K562 (cell line): ENCODE measurements around the gene GSK3B. TPM values are rescaled to one million over a fixed set of nuclear protein-coding genes. Genes with fewer than 3 reads are reported as not detected.

Experiments
- ATAC-seq: fragments of 200-7000 bp; cut with Tn5 transposase; 3 replicates; pipeline ENCODE4 v1.9.1; 2020; ENCODE audit warnings: moderate library complexity
- BruUV-seq: library from RNA; stranded (reverse); fragments of 400-500 nt; replicated peaks from 2 replicates; lab custom pipeline; 2021; lab: Mats Ljungman, UMichigan
- CTCF ChIA-PET: fragments of 300-600 bp; formaldehyde crosslinking; extraction: SDS; loops from one replicate; lab custom pipeline; 2021; ENCODE audit warnings: low intra/inter-chr PET ratio; lab: Yijun Ruan, JAX
- POLR2A ChIA-PET: fragments of 300-600, 350-650 bp; sonication (Branson Sonifier 250); formaldehyde crosslinking; extraction: SDS; loops from one replicate; lab custom pipeline; 2021; ENCODE audit warnings: antibody characterized with exemption, inconsistent platforms; lab: Yijun Ruan, JAX
- DNase-seq, 4 experiments: peaks; one replicate each; pipeline versions ENCODE4 v3.0.0 to v3.0.0-alpha.2; 2011 to 2018; ENCODE audit warnings: low spot score in 3 of 4, mixed read lengths in 3 of 4; ENCODE audit errors: extremely low read depth in 1 of 4
- FAIRE-seq: peaks from 2 replicates; lab custom pipeline; 2011; peaks lifted over from hg19 to GRCh38; lab: Jason Lieb, UNC
- H2AFZ ChIP-seq: 2 replicates; pipeline ENCODE4 v1.6.0; 2011; ENCODE audit warnings: low read depth, low read length, control low read depth, inconsistent platforms
- H3K27ac ChIP-seq: fragments of 200-600 bp; 3 replicates; pipeline ENCODE4 v1.8.0; 2011; ENCODE audit warnings: low read depth, mild to moderate bottlenecking, control low read depth, inconsistent platforms, low read length, moderate library complexity, mixed read lengths; ENCODE audit errors: extremely low read depth
- H3K27me3 ChIP-seq, 2 experiments: fragments of 300-600 bp in 1 of 2; 2 replicates in 1 of 2; 3 replicates in 1 of 2; pipeline versions ENCODE4 v1.6.0 to v1.8.0; 2011; ENCODE audit warnings: inconsistent platforms in 2 of 2, low read length in 2 of 2, mild to moderate bottlenecking in 1 of 2, mixed read lengths in 1 of 2, moderate library complexity in 1 of 2; ENCODE audit not compliant: control insufficient read depth in 2 of 2, insufficient read depth in 2 of 2
- H3K36me3 ChIP-seq: fragments of 300-600 bp; 3 replicates; pipeline ENCODE4 v1.8.0; 2011; ENCODE audit warnings: mild to moderate bottlenecking, low read length, inconsistent platforms; ENCODE audit not compliant: control insufficient read depth, insufficient read depth
- H3K4me1 ChIP-seq, 2 experiments: fragments of 200-600 bp in 1 of 2; replicated peaks in 1 of 2; 2 replicates in 1 of 2; 3 replicates in 1 of 2; pipeline versions ENCODE4 v1.5.1 to v1.8.0; 2011; ENCODE audit warnings: inconsistent platforms in 2 of 2, low read length in 2 of 2, mild to moderate bottlenecking in 1 of 2, mixed read lengths in 1 of 2, moderate library complexity in 1 of 2; ENCODE audit not compliant: control insufficient read depth in 2 of 2, insufficient read depth in 2 of 2
- H3K4me2 ChIP-seq: 2 replicates; pipeline ENCODE4 v1.6.1; 2011; ENCODE audit warnings: low read length, control low read depth, inconsistent platforms, mixed read lengths; ENCODE audit not compliant: insufficient read depth
- H3K4me3 ChIP-seq: fragments of 200-600 bp; sonication (generic), shearing (Covaris generic); 2 replicates; pipeline ENCODE4 v1.5.1; 2016; ENCODE audit warnings: control low read depth, inconsistent platforms
- H3K79me2 ChIP-seq: fragments of 200-600 bp; 3 replicates; pipeline ENCODE4 v1.8.0; 2011; ENCODE audit warnings: low read length, inconsistent platforms; ENCODE audit not compliant: control insufficient read depth, insufficient read depth
- H3K9ac ChIP-seq, 2 experiments: 2 replicates each; pipeline versions ENCODE4 v1.6.0 to v1.6.1; 2011; ENCODE audit warnings: low read depth in 2 of 2, low read length in 2 of 2, control low read depth in 1 of 2, inconsistent platforms in 1 of 2, mild to moderate bottlenecking in 1 of 2, mixed read lengths in 1 of 2; ENCODE audit not compliant: insufficient read depth in 1 of 2
- H3K9me1 ChIP-seq: one replicate; pipeline ENCODE4 v1.6.0; 2011; ENCODE audit warnings: inconsistent platforms, mild to moderate bottlenecking, low read length, moderate library complexity; ENCODE audit not compliant: control insufficient read depth, insufficient read depth
- H3K9me3 ChIP-seq: replicated peaks from 2 replicates; pipeline ENCODE4 v1.5.1; 2011; ENCODE audit warnings: low read depth, low read length, inconsistent platforms; ENCODE audit not compliant: control insufficient read depth, insufficient read depth
- H4K20me1 ChIP-seq: replicated peaks from 2 replicates; pipeline ENCODE4 v1.6.1; 2011; ENCODE audit warnings: low read length, inconsistent platforms, mixed read lengths; ENCODE audit not compliant: control insufficient read depth, insufficient read depth
- CEBPB ChIP-seq: fragments of 450-650 bp; IDR thresholded peaks from 2 replicates; pipeline ENCODE4 v1.6.1; 2016; ENCODE audit warnings: missing genetic modification characterization, missing compliant biosample characterization
- DNMT1 ChIP-seq: fragments of 450-650 bp; IDR thresholded peaks from 2 replicates; pipeline ENCODE4 v1.6.1; 2016; ENCODE audit warnings: antibody characterized with exemption, mild to moderate bottlenecking
- E2F5 ChIP-seq: sonication (generic); formaldehyde crosslinking; IDR thresholded peaks from 2 replicates; pipeline ENCODE4 v1.8.0; 2022; ENCODE audit warnings: mild to moderate bottlenecking, missing genetic modification reagents
- HMBOX1 ChIP-seq: sonication (generic); IDR thresholded peaks from 2 replicates; pipeline ENCODE4 v1.6.1; 2016
- RAD21 ChIP-seq, 2 experiments: fragments of 250-450 bp in 1 of 2; fragments of 450-650 bp in 1 of 2; sonication (Bioruptor Pico) in 1 of 2; formaldehyde crosslinking in 1 of 2; IDR thresholded peaks in 1 of 2; conservative IDR thresholded peaks in 1 of 2; 2 replicates each; pipeline versions ENCODE4 v1.4.0 to v1.8.0; 2020 to 2022; ENCODE audit warnings: mild to moderate bottlenecking in 2 of 2, moderate library complexity in 1 of 2
- ZNF785 ChIP-seq: fragments of 250-450 bp; sonication (Bioruptor Pico); IDR thresholded peaks from 2 replicates; pipeline ENCODE4 v1.4.0; 2020; ENCODE audit warnings: mild to moderate bottlenecking
- WGBS: fragments of 100-300 bp; shearing (Covaris generic); methylation state at CpG from one replicate; pipeline ENCODE4 v1.1.6; 2016; ENCODE audit warnings: low coverage, mixed read lengths; ENCODE audit not compliant: insufficient coverage; ENCODE audit errors: missing lambda C conversion rate; 5-methylcytosine and 5-hydroxymethylcytosine counted together
- in situ Hi-C: fragments of 300-500 bp; cut with MboI; formaldehyde crosslinking; loops from 4 replicates; pipeline ENCODE4 v1.15.0; 2018; ENCODE audit warnings: inconsistent platforms, mixed read lengths
- intact Hi-C: fragments of 100-400 bp; cut with micrococcal nuclease; formaldehyde crosslinking; loops from 2 replicates; pipeline ENCODE4 v1.14.2; 2022
- polyA plus RNA-seq, 8 experiments: library from polyadenylated mRNA; depleted of rRNA in 4 of 8; stranded (reverse) in 5 of 8; unstranded in 3 of 8; fragments of >200 nt; fragmentation: Nextera tagmentation in 2 of 8; fragmentation: Illumina TruSeq in 1 of 8; extraction: Ambion mirVana in 2 of 8; extraction: Trizol in 1 of 8; gene quantifications; 2 replicates each; pipeline versions ENCODE4 v1.2.1 to v1.2.3, GENCODE V29; 2011 to 2014; ENCODE audit warnings: inconsistent platforms in 1 of 8, missing spikeins in 1 of 8
- total RNA-seq, 7 experiments: library from RNA; depleted of rRNA in 6 of 7; stranded (reverse); fragments of >200 nt in 6 of 7; fragmentation: Illumina TruSeq in 2 of 7; extraction: Trizol in 2 of 7; gene quantifications; 2 replicates each; pipeline versions ENCODE4 v1.2.1 to v1.2.3, GENCODE V29; 2011 to 2021; ENCODE audit warnings: low replicate concordance in 1 of 7

GSK3B gene
- total and polyA plus RNA-seq, 9 of the 15 experiments (the other 6 are each of a cell fraction or from before 2014, with no cell fraction given) = 4.7 to 25.0 (median 18.7) TPM

GRCh38 chr3:119944091-119944490 lies 150.2 kb downstream of the GSK3B start:
- Histone ChIP-seq H4K20me1 (peaks cover 7% of the 10 kb centered on the region; the same call in 1 of the 2 replicates), H3K4me1 (no peaks in the 10 kb centered on the region; a peak in 2 of 5 replicates), H3K9me3 (no peaks in the 10 kb centered on the region), H3K9ac (no peak overlapping the region), H3K27ac (no peak overlapping the region), H3K36me3 (0 out of 3 replicates have a peak, but pooled peaks cover 6% of the 10 kb centered on the region), H3K9me1 (no peaks in the 10 kb centered on the region), H3K79me2 (no peaks in the 10 kb centered on the region; the same call in 2 of the 3 replicates), H3K4me3 (no peak overlapping the region), H2AFZ (no peak overlapping the region), H3K4me2 (no peak overlapping the region)
- FAIRE-seq = no peak
- intact Hi-C loops = no loop called here
- in situ Hi-C loops = no loop called here
- no peak for DNase-seq
- BruUV-seq = no TSS peak
- TF ChIP-seq E2F5 (no peak), RAD21 (CRISPR knock-in tag; conservative IDR thresholded peaks at IDR 0.05 in 1 of 2, IDR thresholded peaks at IDR 0.05 in 1 of 2) (no peak), DNMT1 (no peak), CEBPB (no peak), ZNF785 (CRISPR knock-in tag) (no peak), HMBOX1 (no peak)
- TF ChIP-seq, all 486 proteins: peak for 0
- WGBS = 27% methylated on average over 2 of the region's 2 CpGs
- ChIA-PET POLR2A (no interaction called here), CTCF (no interaction called here)
- no peak for ATAC-seq
- no peaks in the 10 kb centered on the region for H3K27me3 ChIP-seq
